ENCODE results near the gene AFF3.

DNA sequence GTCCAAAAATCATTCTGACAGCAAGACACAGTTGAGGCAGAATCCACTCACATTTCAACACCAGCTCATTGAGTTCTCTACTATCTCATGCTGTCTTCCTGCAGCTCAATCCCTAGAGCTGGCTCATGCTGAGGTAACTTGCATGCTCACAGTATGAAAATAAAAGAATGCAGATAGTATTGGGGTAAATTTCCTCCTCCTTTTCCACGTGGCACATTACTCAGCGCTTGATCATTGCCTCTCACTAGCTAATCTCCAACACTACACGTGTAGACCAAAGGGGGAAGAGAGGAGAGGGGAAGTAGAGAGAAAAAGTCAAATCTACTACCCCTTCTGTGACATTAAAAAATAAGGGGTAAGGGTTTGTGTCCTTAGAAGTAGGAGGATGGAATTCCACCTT, 300.6 kb downstream of the AFF3 start:
- TF ChIP-seq, protein P1, sequence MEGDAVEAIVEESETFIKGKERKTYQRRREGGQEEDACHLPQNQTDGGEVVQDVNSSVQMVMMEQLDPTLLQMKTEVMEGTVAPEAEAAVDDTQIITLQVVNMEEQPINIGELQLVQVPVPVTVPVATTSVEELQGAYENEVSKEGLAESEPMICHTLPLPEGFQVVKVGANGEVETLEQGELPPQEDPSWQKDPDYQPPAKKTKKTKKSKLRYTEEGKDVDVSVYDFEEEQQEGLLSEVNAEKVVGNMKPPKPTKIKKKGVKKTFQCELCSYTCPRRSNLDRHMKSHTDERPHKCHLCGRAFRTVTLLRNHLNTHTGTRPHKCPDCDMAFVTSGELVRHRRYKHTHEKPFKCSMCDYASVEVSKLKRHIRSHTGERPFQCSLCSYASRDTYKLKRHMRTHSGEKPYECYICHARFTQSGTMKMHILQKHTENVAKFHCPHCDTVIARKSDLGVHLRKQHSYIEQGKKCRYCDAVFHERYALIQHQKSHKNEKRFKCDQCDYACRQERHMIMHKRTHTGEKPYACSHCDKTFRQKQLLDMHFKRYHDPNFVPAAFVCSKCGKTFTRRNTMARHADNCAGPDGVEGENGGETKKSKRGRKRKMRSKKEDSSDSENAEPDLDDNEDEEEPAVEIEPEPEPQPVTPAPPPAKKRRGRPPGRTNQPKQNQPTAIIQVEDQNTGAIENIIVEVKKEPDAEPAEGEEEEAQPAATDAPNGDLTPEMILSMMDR (IDR thresholded peaks at IDR 0.05): no peak
- no peak for TF ChIP-seq POLR2A (IDR thresholded peaks at IDR 0.05)
- no peak for TF ChIP-seq EP300 (IDR thresholded peaks at IDR 0.05)

All from stomach (tissue), 4 donors.